ENCODE measurements around the gene TBCCD1. TPM values are rescaled to one million over a fixed set of nuclear protein-coding genes. Genes with fewer than 3 reads are reported as not detected.

The TBCCD1 gene
- total and polyA plus RNA-seq, 2 donors (not counting 3 experiments of a cell fraction or from before 2014, with no cell fraction given) = 16.5 to 16.6 TPM

DNA sequence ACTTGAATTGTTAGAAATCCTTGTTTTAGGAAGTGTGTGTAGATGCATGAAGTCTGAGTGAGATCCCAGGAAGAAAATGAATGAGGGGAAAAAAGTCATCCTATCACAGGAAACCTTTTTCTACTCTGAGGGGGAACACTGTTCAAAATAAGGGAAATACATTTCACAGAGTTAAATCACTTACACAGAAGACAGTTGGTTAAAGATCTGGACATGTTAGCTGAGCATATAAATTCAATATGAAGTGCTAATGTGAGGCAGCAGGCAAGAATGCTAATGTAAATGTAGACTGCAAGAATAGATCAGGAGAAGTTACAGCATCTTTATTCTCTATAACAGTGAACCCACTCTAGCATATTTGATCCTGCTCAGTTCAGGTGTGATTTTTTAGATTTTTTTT lies 2.6 kb downstream of the TBCCD1 start:
- Histone ChIP-seq H3K4me3 (replicated peaks in 1 of 3; ENCODE audit: insufficient read depth in 1 of 3, low read depth in 1 of 3, low read length in 3 of 3) (no peak overlapping the region), H3K4me2 (ENCODE audit: insufficient read depth, low read length) (no peak overlapping the region), H4K20me1 (replicated peaks; ENCODE audit: control insufficient read depth, extremely low read depth, insufficient read depth, low read length) (no peaks in the 10 kb centered on the region), H3K9me1 (replicated peaks; ENCODE audit: control insufficient read depth, extremely low read depth, insufficient read depth, low read length) (no peaks in the 10 kb centered on the region), H3K27me3 (ENCODE audit: control insufficient read depth in 2 of 2, insufficient read depth in 2 of 2, low read length in 2 of 2) (no peaks in the 10 kb centered on the region), H3K9ac (replicated peaks; ENCODE audit: extremely low read depth, insufficient read depth, low read length) (no peak overlapping the region), H3K27ac (ENCODE audit: insufficient read depth, low read depth, low read length) (no peak overlapping the region), H3K79me2 (ENCODE audit: control insufficient read depth, insufficient read depth, low read length) (peaks cover 39% of the 10 kb centered on the region), H3K4me1 (ENCODE audit: control insufficient read depth, extremely low read depth, insufficient read depth, low read length) (peaks cover 6% of the 10 kb centered on the region), H3K9me3 (replicated peaks; ENCODE audit: control insufficient read depth, insufficient read depth, low read length) (no peaks in the 10 kb centered on the region), H2AFZ (ENCODE audit: low read depth, low read length) (no peak overlapping the region), H3K36me3 (ENCODE audit: control insufficient read depth in 2 of 2, extremely low read depth in 1 of 2, insufficient read depth in 2 of 2, low read length in 2 of 2) (peaks cover 0 to 3% of the 10 kb centered on the region in 2 experiments)
- intact Hi-C loops (cut with micrococcal nuclease) = no loop called here
- ChIA-PET POLR2A (no interaction called here), CTCF (no interaction called here)
- dilution Hi-C loops (cut with MboI; ENCODE audit: extremely low pct_ligation_motif_present, low sequenced_read_pairs) = no loop called here
- no TSS peak for BruUV-seq (replicated peaks)
- FAIRE-seq (no peak), DNase-seq (ENCODE audit: low read depth, low spot score) (no peak)
- TF ChIP-seq POLR2AphosphoS5 (IDR thresholded peaks at IDR 0.05; ENCODE audit: insufficient read depth, low read depth, low read length) (no peak), POLR2A (IDR thresholded peaks at IDR 0.05; ENCODE audit: low read depth, low read length) (no peak), GATA2 (IDR thresholded peaks at IDR 0.05; ENCODE audit: insufficient read depth, insufficient read length, low read depth, low read length) (no peak), FOS (IDR thresholded peaks at IDR 0.05; ENCODE audit: borderline replicate concordance, insufficient read depth, low read length) (no peak), MAX (IDR thresholded peaks at IDR 0.05; ENCODE audit: insufficient read depth, insufficient read length) (no peak), JUN (IDR thresholded peaks at IDR 0.05; ENCODE audit: borderline replicate concordance, insufficient read depth, insufficient read length, low read depth) (no peak), MYC (IDR thresholded peaks at IDR 0.05; ENCODE audit: low read depth, low read length) (no peak), EZH2 (IDR thresholded peaks at IDR 0.05; ENCODE audit: borderline replicate concordance, low read depth, low read length, severe bottlenecking) (no peak)
- TF ChIP-seq, protein P1, sequence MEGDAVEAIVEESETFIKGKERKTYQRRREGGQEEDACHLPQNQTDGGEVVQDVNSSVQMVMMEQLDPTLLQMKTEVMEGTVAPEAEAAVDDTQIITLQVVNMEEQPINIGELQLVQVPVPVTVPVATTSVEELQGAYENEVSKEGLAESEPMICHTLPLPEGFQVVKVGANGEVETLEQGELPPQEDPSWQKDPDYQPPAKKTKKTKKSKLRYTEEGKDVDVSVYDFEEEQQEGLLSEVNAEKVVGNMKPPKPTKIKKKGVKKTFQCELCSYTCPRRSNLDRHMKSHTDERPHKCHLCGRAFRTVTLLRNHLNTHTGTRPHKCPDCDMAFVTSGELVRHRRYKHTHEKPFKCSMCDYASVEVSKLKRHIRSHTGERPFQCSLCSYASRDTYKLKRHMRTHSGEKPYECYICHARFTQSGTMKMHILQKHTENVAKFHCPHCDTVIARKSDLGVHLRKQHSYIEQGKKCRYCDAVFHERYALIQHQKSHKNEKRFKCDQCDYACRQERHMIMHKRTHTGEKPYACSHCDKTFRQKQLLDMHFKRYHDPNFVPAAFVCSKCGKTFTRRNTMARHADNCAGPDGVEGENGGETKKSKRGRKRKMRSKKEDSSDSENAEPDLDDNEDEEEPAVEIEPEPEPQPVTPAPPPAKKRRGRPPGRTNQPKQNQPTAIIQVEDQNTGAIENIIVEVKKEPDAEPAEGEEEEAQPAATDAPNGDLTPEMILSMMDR (IDR thresholded peaks at IDR 0.05; ENCODE audit: extremely low read depth in 1 of 2, insufficient read depth in 1 of 2, low read depth in 1 of 2, low read length in 2 of 2) = no peak
